ENCODE measurements around the gene KDM8.
A peak's percentile ranks its signal among the peaks of the same experiment; 100 is the strongest.
"Not testable (repeated sequence)": the region's sequence is repeated elsewhere in the genome, so short reads cannot be mapped to it uniquely, and the experiment has no call there.

Gene KDM8

GRCh38 chr16:27191352-27191924 lies 11.9 kb upstream of the KDM8 start:
- DNase-seq: no peak

GRCh38 chr16:27193300-27193990 lies 9.9 kb upstream of the KDM8 start:
- no peak for DNase-seq

GRCh38 chr16:27195076-27195741 lies 8.1 kb upstream of the KDM8 start:
- no peak for DNase-seq

- DNase-seq: no peak
These were observed 7.3 kb upstream of the KDM8 start for GRCh38 chr16:27195941-27196595.

- no peak for DNase-seq
These were observed 6.3 kb upstream of the KDM8 start for GRCh38 chr16:27197004-27197403.

GRCh38 chr16:27198451-27199234 lies 4.7 kb upstream of the KDM8 start:
- DNase-seq: no peak

- DNase-seq: no peak
These were observed 4.1 kb upstream of the KDM8 start for GRCh38 chr16:27199235-27199586.

GRCh38 chr16:27199736-27200135 lies 3.6 kb upstream of the KDM8 start:
- peak; percentile 28 for DNase-seq

GRCh38 chr16:27200914-27201313 lies 2.4 kb upstream of the KDM8 start:
- not testable (repeated sequence) for DNase-seq

GRCh38 chr16:27202923-27203506 lies 311 bp upstream of the KDM8 start:
- DNase-seq: no peak

- DNase-seq: no peak
These were observed 1.1 kb downstream of the KDM8 start for GRCh38 chr16:27204312-27204915.

- DNase-seq: no peak
These were observed 2.2 kb downstream of the KDM8 start for GRCh38 chr16:27205423-27206065.

- not testable (repeated sequence) for DNase-seq
These were observed 3.8 kb downstream of the KDM8 start for GRCh38 chr16:27207121-27207520.

- no peak for DNase-seq
These were observed 4.9 kb downstream of the KDM8 start for GRCh38 chr16:27208081-27208680.

- DNase-seq: no peak
These were observed 5.5 kb downstream of the KDM8 start for GRCh38 chr16:27208796-27209195.

- no peak for DNase-seq
These were observed 6.3 kb downstream of the KDM8 start for GRCh38 chr16:27209591-27209990.

GRCh38 chr16:27210174-27210573 lies 6.8 kb downstream of the KDM8 start:
- no peak for DNase-seq

- DNase-seq: no peak
These were observed 7.7 kb downstream of the KDM8 start for GRCh38 chr16:27211026-27211425.

GRCh38 chr16:27214084-27214961 lies 11.0 kb downstream of the KDM8 start:
- DNase-seq: no peak

GRCh38 chr16:27215660-27216059 lies 12.3 kb downstream of the KDM8 start:
- DNase-seq: no peak
